IPS-18c (cell line): ENCODE measurements around the gene GOLIM4.
"Not testable (repeated sequence)": the region's sequence is repeated elsewhere in the genome, so short reads cannot be mapped to it uniquely, and the experiment has no call there.

Experiments
- H3K4me3 ChIP-seq: 2 replicates; pipeline ENCODE4 v1.7.0; 2013; ENCODE audit warnings: low read depth, mild to moderate bottlenecking, low read length, moderate library complexity; ENCODE audit not compliant: insufficient read depth
- H3K9me3 ChIP-seq: one replicate; pipeline ENCODE4 v1.6.1; 2013; ENCODE audit warnings: mild to moderate bottlenecking, low read length, moderate library complexity; ENCODE audit not compliant: control insufficient read depth, insufficient read depth

The GOLIM4 gene

GRCh38 chr3:168060317-168060716 is 35.4 kb downstream of the GOLIM4 start:
- Histone ChIP-seq H3K9me3 (peaks cover 7% of the 10 kb centered on the region), H3K4me3 (no peak overlapping the region)

GRCh38 chr3:168058481-168058880 is 37.2 kb downstream of the GOLIM4 start:
- H3K4me3 ChIP-seq: no peak overlapping the region
- peaks cover 7% of the 10 kb centered on the region for H3K9me3 ChIP-seq

GRCh38 chr3:168056398-168057230 is 39.1 kb downstream of the GOLIM4 start:
- not testable (repeated sequence) for H3K4me3 ChIP-seq, H3K9me3 ChIP-seq

- H3K9me3 ChIP-seq: peaks cover 7% of the 10 kb centered on the region
- no peak overlapping the region for H3K4me3 ChIP-seq
These were observed 41.3 kb downstream of the GOLIM4 start for GRCh38 chr3:168054447-168054846.

GRCh38 chr3:168053115-168053514 is 42.6 kb downstream of the GOLIM4 start:
- no peak overlapping the region for H3K4me3 ChIP-seq
- peaks cover 7% of the 10 kb centered on the region for H3K9me3 ChIP-seq

- H3K4me3 ChIP-seq: no peak overlapping the region
- peaks cover 7% of the 10 kb centered on the region for H3K9me3 ChIP-seq
These were observed 43.2 kb downstream of the GOLIM4 start for GRCh38 chr3:168052515-168052914.

GRCh38 chr3:168051531-168052471 is 43.9 kb downstream of the GOLIM4 start:
- no peak overlapping the region for H3K4me3 ChIP-seq
- peaks cover 5% of the 10 kb centered on the region for H3K9me3 ChIP-seq

- H3K4me3 ChIP-seq: no peak overlapping the region
These were observed 44.7 kb downstream of the GOLIM4 start for GRCh38 chr3:168051070-168051469.

GRCh38 chr3:168049367-168049974 is 46.3 kb downstream of the GOLIM4 start:
- H3K4me3 ChIP-seq: no peak overlapping the region
- H3K9me3 ChIP-seq: no peaks in the 10 kb centered on the region

More at GRCh38 chr3:168051070-168051469, 44.7 kb downstream of the GOLIM4 start:
- H3K9me3 ChIP-seq: peaks cover under 1% of the 10 kb centered on the region

GRCh38 chr3:168048414-168049330 is 47.1 kb downstream of the GOLIM4 start:
- H3K4me3 ChIP-seq: no peak overlapping the region
- no peaks in the 10 kb centered on the region for H3K9me3 ChIP-seq

GRCh38 chr3:168047936-168048335 is 47.8 kb downstream of the GOLIM4 start:
- no peaks in the 10 kb centered on the region for H3K9me3 ChIP-seq
- no peak overlapping the region for H3K4me3 ChIP-seq

GRCh38 chr3:168047190-168047795 is 48.4 kb downstream of the GOLIM4 start:
- Histone ChIP-seq H3K9me3 (no peaks in the 10 kb centered on the region), H3K4me3 (no peak overlapping the region)

- H3K4me3 ChIP-seq: no peak overlapping the region
These were observed 51.7 kb downstream of the GOLIM4 start for GRCh38 chr3:168044049-168044448.

GRCh38 chr3:168040607-168041208 is 55.0 kb downstream of the GOLIM4 start:
- Histone ChIP-seq H3K9me3 (no peaks in the 10 kb centered on the region), H3K4me3 (no peak overlapping the region)

More at GRCh38 chr3:168044049-168044448, 51.7 kb downstream of the GOLIM4 start:
- no peaks in the 10 kb centered on the region for H3K9me3 ChIP-seq

GRCh38 chr3:168037020-168037419 is 58.7 kb downstream of the GOLIM4 start:
- Histone ChIP-seq H3K4me3 (no peak overlapping the region), H3K9me3 (no peaks in the 10 kb centered on the region)

GRCh38 chr3:168036619-168037018 is 59.1 kb downstream of the GOLIM4 start:
- H3K9me3 ChIP-seq: no peaks in the 10 kb centered on the region
- H3K4me3 ChIP-seq: no peak overlapping the region
